Tibial nerve (tissue), 3 donors: ENCODE results near the gene ETV3.

Experiments used
- POLR2A ChIP-seq, 2 donors: fragments of 450-650 bp; IDR thresholded peaks; one replicate each; pipeline ENCODE4 v1.6.1; 2017; ENCODE audit warnings: antibody characterized with exemption in 2 of 2, mild to moderate bottlenecking in 2 of 2, moderate library complexity in 2 of 2
- TF ChIP-seq, protein P1 (sequence below), 5 experiments: fragments of 200-600 bp in 3 of 5; fragments of 450-650 bp in 2 of 5; sonication (generic) in 3 of 5; IDR thresholded peaks; one replicate each; pipeline ENCODE4 v1.5.1; 2016 to 2019; ENCODE audit warnings: antibody characterized with exemption in 5 of 5, mild to moderate bottlenecking in 3 of 5, moderate library complexity in 2 of 5

DNA sequence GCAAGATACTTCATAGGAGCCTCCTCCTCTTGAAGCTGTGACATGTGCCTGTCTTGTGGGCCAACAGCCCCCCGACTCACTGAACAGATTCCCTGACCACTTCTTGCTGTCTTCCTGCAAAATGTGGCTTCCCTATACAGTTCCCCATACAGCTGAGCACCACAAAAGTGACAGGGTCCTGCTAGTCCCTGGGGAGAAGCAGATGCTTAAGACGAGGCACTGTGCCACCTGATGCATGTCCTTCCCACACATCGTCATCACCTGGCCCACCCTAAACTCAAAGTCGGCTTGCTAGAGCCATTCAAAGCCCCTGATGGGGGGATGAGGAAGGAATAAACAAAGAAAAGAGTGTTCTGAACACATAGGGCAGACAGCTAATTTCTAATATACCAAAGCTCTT, 29.2 kb upstream of the ETV3 start:
- TF ChIP-seq, protein P1, sequence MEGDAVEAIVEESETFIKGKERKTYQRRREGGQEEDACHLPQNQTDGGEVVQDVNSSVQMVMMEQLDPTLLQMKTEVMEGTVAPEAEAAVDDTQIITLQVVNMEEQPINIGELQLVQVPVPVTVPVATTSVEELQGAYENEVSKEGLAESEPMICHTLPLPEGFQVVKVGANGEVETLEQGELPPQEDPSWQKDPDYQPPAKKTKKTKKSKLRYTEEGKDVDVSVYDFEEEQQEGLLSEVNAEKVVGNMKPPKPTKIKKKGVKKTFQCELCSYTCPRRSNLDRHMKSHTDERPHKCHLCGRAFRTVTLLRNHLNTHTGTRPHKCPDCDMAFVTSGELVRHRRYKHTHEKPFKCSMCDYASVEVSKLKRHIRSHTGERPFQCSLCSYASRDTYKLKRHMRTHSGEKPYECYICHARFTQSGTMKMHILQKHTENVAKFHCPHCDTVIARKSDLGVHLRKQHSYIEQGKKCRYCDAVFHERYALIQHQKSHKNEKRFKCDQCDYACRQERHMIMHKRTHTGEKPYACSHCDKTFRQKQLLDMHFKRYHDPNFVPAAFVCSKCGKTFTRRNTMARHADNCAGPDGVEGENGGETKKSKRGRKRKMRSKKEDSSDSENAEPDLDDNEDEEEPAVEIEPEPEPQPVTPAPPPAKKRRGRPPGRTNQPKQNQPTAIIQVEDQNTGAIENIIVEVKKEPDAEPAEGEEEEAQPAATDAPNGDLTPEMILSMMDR (IDR thresholded peaks at IDR 0.05), result no peak
- TF ChIP-seq POLR2A (IDR thresholded peaks at IDR 0.05), result no peak
